Fibroblast of skin of scalp (primary cell): ENCODE measurements around the gene KRTAP24-1.

Experiments used
- DNase-seq: peaks from one replicate; pipeline ENCODE4 v3.0.0-alpha.2; 2013

KRTAP24-1 gene

DNA sequence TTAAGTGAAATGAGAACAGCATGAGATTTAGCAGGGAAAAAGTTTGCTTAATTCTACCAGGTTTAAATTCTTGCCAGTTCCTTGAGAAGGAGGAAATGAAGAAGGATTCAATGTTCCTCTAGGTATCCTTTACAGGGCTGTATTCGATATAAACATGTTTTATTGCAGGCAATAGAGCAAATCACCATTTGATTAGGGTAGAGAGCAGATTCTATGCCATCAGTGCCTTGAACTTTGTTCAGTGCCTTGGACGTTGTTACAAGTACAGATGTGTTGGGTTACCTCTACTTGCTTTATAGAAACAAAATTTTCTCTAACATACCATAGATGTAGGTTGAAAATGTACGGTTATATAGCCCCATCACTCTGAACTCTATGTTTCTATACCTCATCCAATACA lies 48.7 kb downstream of the KRTAP24-1 start:
- no peak for DNase-seq

DNA sequence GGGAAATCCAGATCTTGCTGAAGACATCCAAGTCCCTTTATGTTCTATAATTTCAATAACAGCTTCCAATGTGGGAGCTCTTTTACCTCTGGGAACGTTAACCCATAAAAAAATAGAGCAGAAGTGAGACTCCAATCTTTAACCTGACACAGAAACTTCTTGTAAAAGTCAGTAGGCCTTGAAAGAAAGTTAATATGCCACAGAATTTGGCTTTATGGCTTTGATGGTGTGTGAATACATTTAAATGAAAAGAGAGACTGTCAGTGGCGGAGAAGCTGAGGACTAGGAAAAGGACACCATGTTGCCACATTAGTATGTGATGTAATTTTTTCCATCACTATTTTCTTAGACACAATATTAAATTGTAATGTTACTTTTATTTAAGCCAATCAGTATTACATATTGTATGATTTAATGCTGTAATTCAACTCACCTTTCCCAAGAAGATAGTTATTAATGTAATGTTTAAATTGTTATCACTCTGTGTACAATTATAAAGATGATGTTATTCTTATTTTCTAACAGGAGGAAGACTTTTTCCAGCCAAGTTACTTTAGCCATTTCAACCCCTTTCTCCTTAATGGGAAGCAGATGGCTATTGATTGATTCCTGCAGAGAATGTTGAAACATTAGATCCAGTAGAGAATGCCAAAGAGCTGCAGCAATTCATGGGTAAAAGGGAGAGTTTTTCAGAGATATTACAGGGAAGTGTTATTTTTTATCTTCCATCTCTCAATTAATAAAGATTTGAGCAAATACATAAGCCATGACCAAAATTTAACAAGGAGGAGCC lies 49.3 kb downstream of the KRTAP24-1 start:
- peak; percentile 53 for DNase-seq

DNA sequence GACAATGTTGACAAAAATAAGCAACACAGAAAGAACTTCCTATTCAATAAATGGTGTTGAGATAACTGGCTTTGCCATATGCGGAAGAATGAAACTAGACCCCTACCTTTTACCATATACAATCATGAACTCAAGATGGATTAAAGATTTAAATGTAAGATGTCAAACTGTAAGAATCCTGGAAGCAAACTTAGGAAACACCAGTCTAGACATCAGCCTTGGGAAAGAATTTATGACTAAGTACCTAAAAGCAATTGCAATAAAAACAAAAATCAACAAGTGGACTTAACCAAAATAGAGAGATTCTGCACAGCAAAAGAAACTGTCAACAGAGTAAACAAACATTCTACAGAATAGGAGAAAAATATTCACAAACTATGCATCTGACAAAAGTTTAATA lies 50.7 kb downstream of the KRTAP24-1 start:
- DNase-seq = peak; percentile 31
